DND-41 (cell line): ENCODE measurements around the gene C1orf21.
A peak's percentile ranks its signal among the peaks of the same experiment; 100 is the strongest.
"Not testable (repeated sequence)": the region's sequence is repeated elsewhere in the genome, so short reads cannot be mapped to it uniquely, and the experiment has no call there.

Experiments
- ATAC-seq: fragments of 200-7000 bp; cut with Tn5 transposase; 3 replicates; pipeline ENCODE4 v1.9.1; 2021; ENCODE audit warnings: low read depth; ENCODE audit not compliant: insufficient read depth
- DNase-seq: peaks from one replicate; pipeline ENCODE4 v3.0.0-alpha.2; 2020
- H2AFZ ChIP-seq: 2 replicates; pipeline ENCODE4 v1.6.0; 2012; ENCODE audit warnings: low read depth, low read length
- H3K27ac ChIP-seq: 2 replicates; pipeline ENCODE4 v1.5.1; 2012; ENCODE audit warnings: low read length, inconsistent platforms
- H3K27me3 ChIP-seq: fragments of 200-600 bp; sonication (generic); 2 replicates; pipeline ENCODE4 v1.6.0; 2012; ENCODE audit warnings: low read length, mild to moderate bottlenecking, inconsistent platforms; ENCODE audit not compliant: insufficient read depth, poor library complexity
- H3K36me3 ChIP-seq: 2 replicates; pipeline ENCODE4 v1.5.1; 2012; ENCODE audit warnings: low read length, inconsistent platforms; ENCODE audit not compliant: insufficient read depth
- H3K4me1 ChIP-seq: 2 replicates; pipeline ENCODE4 v1.5.1; 2012; ENCODE audit warnings: mild to moderate bottlenecking, low read length; ENCODE audit not compliant: insufficient read depth
- H3K4me2 ChIP-seq: 2 replicates; pipeline ENCODE4 v1.6.0; 2012; ENCODE audit warnings: mild to moderate bottlenecking, moderate library complexity, low read length, inconsistent platforms; ENCODE audit not compliant: insufficient read depth
- H3K4me3 ChIP-seq, 2 experiments: fragments of 200-600 bp in 1 of 2; shearing (Covaris generic) in 1 of 2; 2 replicates each; pipeline ENCODE4 v1.5.1; 2012 to 2016; ENCODE audit warnings: inconsistent platforms in 2 of 2, low read length in 2 of 2, mild to moderate bottlenecking in 2 of 2, low read depth in 1 of 2, moderate library complexity in 1 of 2
- H3K79me2 ChIP-seq: 2 replicates; pipeline ENCODE4 v1.6.0; 2012; ENCODE audit warnings: low read length, inconsistent platforms; ENCODE audit not compliant: insufficient read depth
- H3K9ac ChIP-seq: 2 replicates; pipeline ENCODE4 v1.6.0; 2012; ENCODE audit warnings: low read depth, mild to moderate bottlenecking, inconsistent platforms, low read length, moderate library complexity
- H3K9me3 ChIP-seq: 2 replicates; pipeline ENCODE4 v1.5.1; 2012; ENCODE audit warnings: low read length, moderate library complexity, mild to moderate bottlenecking, inconsistent platforms; ENCODE audit not compliant: insufficient read depth, severe bottlenecking
- H4K20me1 ChIP-seq: 2 replicates; pipeline ENCODE4 v1.6.0; 2012; ENCODE audit warnings: low read length; ENCODE audit not compliant: insufficient read depth
- EZH2 ChIP-seq: IDR thresholded peaks from 3 replicates; pipeline ENCODE4 v1.6.1; 2012; ENCODE audit warnings: borderline replicate concordance, low read depth, mild to moderate bottlenecking, moderate library complexity, low read length, inconsistent platforms; ENCODE audit not compliant: severe bottlenecking
- TF ChIP-seq, protein P1 (sequence below): IDR thresholded peaks from 2 replicates; pipeline ENCODE4 v1.5.1; 2012; ENCODE audit warnings: borderline replicate concordance, low read length, moderate library complexity, mild to moderate bottlenecking; ENCODE audit not compliant: poor library complexity, severe bottlenecking; ENCODE audit errors: extremely low read depth

The C1orf21 gene

GRCh38 chr1:184386312-184387068 is at the start of gene C1orf21:
C1orf21 (plus strand) TSS chr1:184387029; CDS start chr1:184477510, 90,481 bp downstream.
- H3K27me3 ChIP-seq, result peaks cover 62% of the 10 kb centered on the region
- DNase-seq (peak; percentile 85), ATAC-seq (peak; percentile 92)
- H3K36me3 ChIP-seq, result no peaks in the 10 kb centered on the region
- H3K4me2 ChIP-seq, result peak within 1 kb of the TSS; percentile 80
- H3K9ac ChIP-seq, result peak within 1 kb of the TSS; percentile 70
- TF ChIP-seq, protein P1, sequence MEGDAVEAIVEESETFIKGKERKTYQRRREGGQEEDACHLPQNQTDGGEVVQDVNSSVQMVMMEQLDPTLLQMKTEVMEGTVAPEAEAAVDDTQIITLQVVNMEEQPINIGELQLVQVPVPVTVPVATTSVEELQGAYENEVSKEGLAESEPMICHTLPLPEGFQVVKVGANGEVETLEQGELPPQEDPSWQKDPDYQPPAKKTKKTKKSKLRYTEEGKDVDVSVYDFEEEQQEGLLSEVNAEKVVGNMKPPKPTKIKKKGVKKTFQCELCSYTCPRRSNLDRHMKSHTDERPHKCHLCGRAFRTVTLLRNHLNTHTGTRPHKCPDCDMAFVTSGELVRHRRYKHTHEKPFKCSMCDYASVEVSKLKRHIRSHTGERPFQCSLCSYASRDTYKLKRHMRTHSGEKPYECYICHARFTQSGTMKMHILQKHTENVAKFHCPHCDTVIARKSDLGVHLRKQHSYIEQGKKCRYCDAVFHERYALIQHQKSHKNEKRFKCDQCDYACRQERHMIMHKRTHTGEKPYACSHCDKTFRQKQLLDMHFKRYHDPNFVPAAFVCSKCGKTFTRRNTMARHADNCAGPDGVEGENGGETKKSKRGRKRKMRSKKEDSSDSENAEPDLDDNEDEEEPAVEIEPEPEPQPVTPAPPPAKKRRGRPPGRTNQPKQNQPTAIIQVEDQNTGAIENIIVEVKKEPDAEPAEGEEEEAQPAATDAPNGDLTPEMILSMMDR, result no peak
- no peak for TF ChIP-seq EZH2
- H2AFZ ChIP-seq, result peak within 1 kb of the TSS; percentile 79
- H3K4me3 ChIP-seq, result peak within 1 kb of the TSS; percentile 72 to 84
- H3K27ac ChIP-seq, result peak within 1 kb of the TSS; percentile 36
- H3K9me3 ChIP-seq, result no peaks in the 10 kb centered on the region
- H3K4me1 ChIP-seq, result peaks cover 25% of the 10 kb centered on the region
- H4K20me1 ChIP-seq, result peaks cover 9% of the 10 kb centered on the region
- H3K79me2 ChIP-seq, result no peaks in the 10 kb centered on the region

DNA sequence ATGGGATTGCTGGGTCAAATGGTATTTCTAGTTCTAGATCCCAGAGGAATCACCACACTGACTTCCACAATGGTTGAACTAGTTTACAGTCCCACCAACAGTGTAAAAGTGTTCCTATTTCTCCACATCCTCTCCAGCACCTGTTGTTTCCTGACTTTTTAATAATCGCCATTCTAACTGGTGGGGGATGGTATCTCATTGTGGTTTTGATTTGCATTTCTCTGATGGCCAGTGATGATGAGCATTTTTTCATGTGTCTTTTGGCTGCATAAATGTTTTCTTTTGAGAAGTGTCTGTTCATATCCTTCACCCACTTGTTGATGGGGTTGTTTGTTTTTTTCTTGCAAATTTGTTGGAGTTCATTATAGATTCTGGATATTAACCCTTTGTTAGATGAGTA is 49.0 kb upstream of the C1orf21 start:
- H4K20me1 ChIP-seq, H3K4me3 ChIP-seq, H3K9ac ChIP-seq, H3K9me3 ChIP-seq, H3K4me1 ChIP-seq, H3K36me3 ChIP-seq, H3K4me2 ChIP-seq, H2AFZ ChIP-seq, DNase-seq, H3K27ac ChIP-seq, ATAC-seq, H3K79me2 ChIP-seq, H3K27me3 ChIP-seq: not testable (repeated sequence)

DNA sequence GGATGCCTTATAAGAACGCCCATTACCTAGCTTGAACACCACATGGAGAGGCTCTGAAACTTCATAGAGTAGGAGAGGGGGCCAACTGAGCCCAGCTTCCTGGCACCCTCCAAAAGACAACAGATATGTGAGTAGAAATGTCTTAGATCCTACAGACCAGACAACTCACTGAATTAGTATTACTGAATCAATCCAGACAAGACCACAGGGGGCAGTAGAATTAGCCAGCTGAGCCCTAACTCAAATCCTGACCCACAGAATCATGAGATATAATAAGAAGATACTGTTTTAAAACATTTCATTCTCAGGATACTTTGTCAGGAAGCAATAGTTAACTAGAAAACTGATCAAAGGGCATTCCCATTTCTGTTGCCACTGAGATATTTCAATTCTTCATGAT is 45.8 kb upstream of the C1orf21 start:
- Histone ChIP-seq H4K20me1 (no peaks in the 10 kb centered on the region), H3K4me2 (no peak overlapping the region), H2AFZ (no peak overlapping the region), H3K9me3 (no peaks in the 10 kb centered on the region), H3K27ac (no peak overlapping the region), H3K79me2 (no peaks in the 10 kb centered on the region), H3K4me3 (no peak overlapping the region), H3K36me3 (no peaks in the 10 kb centered on the region), H3K27me3 (no peaks in the 10 kb centered on the region), H3K9ac (no peak overlapping the region), H3K4me1 (no peaks in the 10 kb centered on the region)
- TF ChIP-seq EZH2, result no peak
- TF ChIP-seq, protein P1, result no peak
- DNase-seq (no peak), ATAC-seq (no peak)

DNA sequence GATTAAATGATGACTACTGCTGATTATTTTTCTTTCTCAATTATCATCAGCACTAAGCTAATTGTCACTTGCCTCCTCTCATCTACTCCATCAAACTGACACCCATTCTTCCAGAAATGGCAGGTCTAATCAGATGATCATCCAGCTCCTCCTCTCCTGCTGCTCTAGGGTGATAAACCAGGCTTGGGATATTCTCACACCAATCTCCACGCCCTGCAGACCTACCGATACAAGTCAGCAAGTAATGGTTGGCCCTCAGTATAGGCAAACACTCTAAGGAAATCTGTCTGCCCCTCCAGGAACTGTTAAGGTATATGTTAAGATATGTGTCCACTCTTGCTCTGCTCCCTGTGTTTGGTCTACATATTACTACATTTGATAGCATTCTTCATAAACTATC is 36.3 kb upstream of the C1orf21 start:
- no peak overlapping the region for H3K27ac ChIP-seq
- no peaks in the 10 kb centered on the region for H3K36me3 ChIP-seq
- H3K4me3 ChIP-seq, result no peak overlapping the region
- H2AFZ ChIP-seq, result no peak overlapping the region
- H4K20me1 ChIP-seq, result no peaks in the 10 kb centered on the region
- H3K9me3 ChIP-seq, result no peaks in the 10 kb centered on the region
- TF ChIP-seq EZH2, result no peak
- TF ChIP-seq, protein P1, result no peak
- ATAC-seq (no peak), DNase-seq (no peak)
- no peaks in the 10 kb centered on the region for H3K79me2 ChIP-seq
- H3K9ac ChIP-seq, result no peak overlapping the region
- no peaks in the 10 kb centered on the region for H3K27me3 ChIP-seq
- no peak overlapping the region for H3K4me2 ChIP-seq
- H3K4me1 ChIP-seq, result no peaks in the 10 kb centered on the region
